Measurements from ENCODE around the gene CA10.

- no peak for TF ChIP-seq CTCF (IDR thresholded peaks at IDR 0.05)
- no peak for TF ChIP-seq POLR2A (IDR thresholded peaks at IDR 0.05)
- TF ChIP-seq POLR2AphosphoS5 (IDR thresholded peaks at IDR 0.05), result no peak
Observed at GRCh38 chr17:51951741-51952140, 206.8 kb downstream of the CA10 start.

Data from transverse colon (tissue), 4 donors.